ENCODE data around the gene FUOM. TPM values are rescaled to one million over a fixed set of nuclear protein-coding genes. Genes with fewer than 3 reads are reported as not detected.

FUOM gene
- total and polyA plus RNA-seq, 2 of the 8 experiments (the other 6 are each of a cell fraction or from before 2014, with no cell fraction given) = 22.0 to 30.4 TPM

DNA sequence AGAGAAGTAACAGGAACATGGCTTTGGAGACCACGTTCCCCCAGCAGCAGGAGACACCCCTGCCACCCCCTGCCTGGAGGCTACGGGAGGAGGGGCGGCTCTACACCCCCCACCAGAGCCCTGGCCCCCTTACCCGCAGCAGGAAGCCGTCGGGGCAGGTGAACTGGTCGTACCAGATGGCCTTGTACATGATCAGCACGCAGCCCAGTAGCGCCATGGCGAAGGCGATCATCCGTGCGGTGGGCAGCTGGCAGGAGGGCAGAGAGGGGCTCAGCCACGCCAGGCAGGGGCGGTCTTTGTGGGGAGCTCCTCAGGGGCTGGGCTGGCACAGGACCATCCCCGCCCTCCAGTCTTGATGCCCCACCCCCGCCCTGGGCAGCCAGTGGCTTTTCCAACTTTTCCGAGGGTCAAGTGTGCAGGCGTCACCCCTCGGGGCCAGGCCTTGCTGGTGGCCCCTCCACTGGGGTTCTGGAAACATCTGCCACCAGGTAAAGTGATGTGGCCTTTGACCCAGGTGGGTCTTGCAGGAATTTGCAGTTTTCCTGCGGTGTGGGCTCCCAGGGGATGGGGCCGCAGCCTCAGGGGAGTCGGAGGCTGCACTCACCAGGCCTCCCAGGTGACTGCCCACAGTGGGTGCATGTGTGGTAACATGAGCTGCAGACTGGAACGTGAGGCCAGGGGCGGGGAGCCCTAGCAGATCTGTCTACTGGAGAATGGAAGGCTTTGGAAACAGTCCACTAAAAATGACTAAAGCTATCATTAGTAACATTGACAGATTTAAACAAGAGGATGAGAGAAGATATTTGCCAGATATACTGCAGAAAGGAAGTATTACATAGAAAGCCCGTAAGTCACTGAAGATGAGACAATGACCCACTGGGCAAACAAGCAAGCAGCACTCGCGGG is 30.8 kb downstream of the FUOM start:
- no peaks in the 10 kb centered on the region for H3K36me3 ChIP-seq (ENCODE audit: control insufficient read depth in 2 of 4, insufficient read depth in 4 of 4, low read length in 3 of 4)
- H3K27me3 ChIP-seq (replicated peaks in 1 of 4; ENCODE audit: control insufficient read depth in 3 of 4, extremely low read depth in 1 of 4, insufficient read depth in 3 of 4, low read length in 3 of 4) = peaks cover 17 to 59% (median 48%) of the 10 kb centered on the region in 4 experiments
- H3K56ac ChIP-seq (replicated peaks; ENCODE audit: insufficient read length, low read depth, low read length) = no peak overlapping the region
- no peak overlapping the region; the same call in 1 of the 2 replicates for H3K18ac ChIP-seq (ENCODE audit: extremely low read depth, low read length)
- H3K79me1 ChIP-seq (ENCODE audit: low read depth, low read length) = no peaks in the 10 kb centered on the region
- peak overlapping the region; percentile 60 for H3K4ac ChIP-seq (replicated peaks; ENCODE audit: insufficient read length, low read depth, low read length)
- peak overlapping the region; percentile 35; the same call in 1 of the 2 replicates for H4K8ac ChIP-seq (ENCODE audit: extremely low read depth, insufficient read depth, low read length)
- no peak for FAIRE-seq
- peaks cover 6% of the 10 kb centered on the region; the same call in 1 of the 2 replicates for H3K23me2 ChIP-seq (ENCODE audit: low read depth, low read length)
- peak overlapping the region; percentile 18; the same call in 1 of the 2 replicates for H2BK12ac ChIP-seq (ENCODE audit: low read depth, low read length)
- no peak overlapping the region for H4K5ac ChIP-seq (ENCODE audit: insufficient read length, low read depth, low read length)
- no peak overlapping the region for H3K27ac ChIP-seq (ENCODE audit: low read depth, low read length)
- 80% methylated on average over 21 of the region's 28 CpGs; no CpG with 5 or more reads in 1 of the 2 experiments for WGBS, 2 experiments (ENCODE audit: extremely low coverage in 1 of 2, insufficient coverage in 1 of 2, insufficient read length in 1 of 2, insufficient replicate concordance in 2 of 2, low coverage in 1 of 2, low lambda C conversion rate in 2 of 2, missing lambda C conversion rate in 1 of 2)
- no peak overlapping the region for H3K9ac ChIP-seq (replicated peaks in 1 of 4; ENCODE audit: extremely low read depth in 1 of 4, low read depth in 3 of 4, low read length in 3 of 4)
- no peak overlapping the region for H2BK5ac ChIP-seq (ENCODE audit: low read depth, low read length)
- H3K4me1 ChIP-seq (replicated peaks in 1 of 4; ENCODE audit: control insufficient read depth in 3 of 4, insufficient read depth in 4 of 4, low read length in 3 of 4) = peaks cover 0 to 27% (median 6%) of the 10 kb centered on the region in 4 experiments; a peak in 6 of 7 replicates
- H4K20me1 ChIP-seq (replicated peaks in 1 of 2; ENCODE audit: control insufficient read depth in 1 of 2, insufficient read depth in 2 of 2, low read length in 2 of 2) = peaks cover 0 to 2% of the 10 kb centered on the region in 2 experiments
- no peak overlapping the region for H2AFZ ChIP-seq (ENCODE audit: low read length)
- ChIA-PET POLR2A (ENCODE audit: partially characterized antibody) (interaction anchor here (1.0 to 4.3 kb wide), 4 partner anchors 13 to 34 kb away, joined by 3 to 24 read pairs (median 7); partner anchors contain the start of genes FUOM and PRAP1), CTCF (ENCODE audit: partially characterized antibody) (interaction anchor here (0.5 to 5.3 kb wide), 8 partner anchors 12 to 195 kb away, joined by 3 to 57 read pairs (median 19); no protein-coding TSS in a partner anchor)
- H3K79me2 ChIP-seq (ENCODE audit: control insufficient read depth in 1 of 2, insufficient read depth in 2 of 2, low read length in 2 of 2) = no peaks in the 10 kb centered on the region
- H2BK15ac ChIP-seq (ENCODE audit: low read length) = no peak overlapping the region
- DNase-seq (ENCODE audit: low read depth in 1 of 2, low spot score in 2 of 2) = no peak
- H3K4me2 ChIP-seq (ENCODE audit: insufficient read depth in 1 of 2, low read depth in 2 of 2, low read length in 2 of 2) = peak overlapping the region in 1 of 2 experiments; percentile 85; a peak in 2 of 4 replicates
- H3K9me3 ChIP-seq (ENCODE audit: insufficient read depth in 2 of 2, low read depth in 1 of 2, low read length in 1 of 2) = no peaks in the 10 kb centered on the region
- no peak overlapping the region for H4K91ac ChIP-seq (replicated peaks; ENCODE audit: insufficient read length, low read length)
- H2BK20ac ChIP-seq (ENCODE audit: low read length) = no peak overlapping the region
- H3K4me3 ChIP-seq (ENCODE audit: extremely low read depth in 1 of 4, insufficient read depth in 2 of 4, low read depth in 3 of 4, low read length in 4 of 4) = peak overlapping the region in 1 of 4 experiments; percentile 69; a peak in 2 of 8 replicates
- no peak overlapping the region for H2AK5ac ChIP-seq (ENCODE audit: low read depth, low read length)
- no peak overlapping the region for H2BK120ac ChIP-seq (replicated peaks; ENCODE audit: low read depth, low read length)
- H3K23ac ChIP-seq (ENCODE audit: insufficient read length) = no peak overlapping the region
- no peak overlapping the region for H3K14ac ChIP-seq (ENCODE audit: insufficient read length)
- TF ChIP-seq PHF8 (conservative IDR thresholded peaks at IDR 0.05; ENCODE audit: low read depth, low read length) = no peak
- TF ChIP-seq RBBP5 (IDR thresholded peaks at IDR 0.05; ENCODE audit: borderline replicate concordance, low read depth, low read length) = no peak
- TF ChIP-seq KDM5A (IDR thresholded peaks at IDR 0.05; ENCODE audit: low read length) = no peak
- no peak for TF ChIP-seq JUN (IDR thresholded peaks at IDR 0.05; ENCODE audit: low read depth, low read length)
- TF ChIP-seq EGR1 (IDR thresholded peaks at IDR 0.05; ENCODE audit: borderline replicate concordance, low read depth, low read length) = no peak
- no peak for TF ChIP-seq EP300 (IDR thresholded peaks at IDR 0.05; ENCODE audit: borderline replicate concordance in 1 of 2, low read depth in 2 of 2, low read length in 2 of 2)
- TF ChIP-seq TBP (IDR thresholded peaks at IDR 0.05; ENCODE audit: low read depth, low read length) = no peak
- TF ChIP-seq SP2 (IDR thresholded peaks at IDR 0.05; ENCODE audit: low read length) = no peak
- TF ChIP-seq, protein P1, sequence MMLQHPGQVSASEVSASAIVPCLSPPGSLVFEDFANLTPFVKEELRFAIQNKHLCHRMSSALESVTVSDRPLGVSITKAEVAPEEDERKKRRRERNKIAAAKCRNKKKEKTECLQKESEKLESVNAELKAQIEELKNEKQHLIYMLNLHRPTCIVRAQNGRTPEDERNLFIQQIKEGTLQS (IDR thresholded peaks at IDR 0.05; ENCODE audit: insufficient read depth, low read depth, low read length) = no peak
- TF ChIP-seq SAP30 (IDR thresholded peaks at IDR 0.05; ENCODE audit: insufficient read depth, insufficient replicate concordance, low read length) = no peak
